Activated CD8-positive, alpha-beta memory T cell treated with anti-CD3 and anti-CD28 coated beads, Interleukin-2, amount 50 U/mL, for 48 hours (primary cell): Measurements from ENCODE around the gene SLC50A1.
"Not testable (repeated sequence)": the region's sequence is repeated elsewhere in the genome, so short reads cannot be mapped to it uniquely, and the experiment has no call there.

ENCODE experiments used
- DNase-seq: peaks from one replicate; pipeline ENCODE4 v3.0.0-alpha.2; 2020

Gene SLC50A1

GRCh38 chr1:155117610-155118009 is 18.0 kb upstream of the SLC50A1 start:
- no peak for DNase-seq

- DNase-seq, result not testable (repeated sequence)
These were observed 17.6 kb upstream of the SLC50A1 start for GRCh38 chr1:155118090-155118489.

- no peak for DNase-seq
These were observed 15.4 kb upstream of the SLC50A1 start for GRCh38 chr1:155120253-155120652.

GRCh38 chr1:155121249-155121648 is 14.4 kb upstream of the SLC50A1 start:
- no peak for DNase-seq

- no peak for DNase-seq
These were observed 13.3 kb upstream of the SLC50A1 start for GRCh38 chr1:155122308-155122707.

GRCh38 chr1:155123801-155124200 is 11.9 kb upstream of the SLC50A1 start:
- DNase-seq, result no peak

GRCh38 chr1:155124503-155125463 is 10.9 kb upstream of the SLC50A1 start:
- no peak for DNase-seq

- no peak for DNase-seq
These were observed 10.1 kb upstream of the SLC50A1 start for GRCh38 chr1:155125511-155125945.

GRCh38 chr1:155125946-155126555 is 9.6 kb upstream of the SLC50A1 start:
- no peak for DNase-seq

GRCh38 chr1:155126556-155127104 is 9.0 kb upstream of the SLC50A1 start:
- peak; percentile 62 for DNase-seq

GRCh38 chr1:155127105-155127966 is 8.3 kb upstream of the SLC50A1 start, which contains the start of gene EFNA1:
TSS of gene EFNA1 (plus strand) at chr1:155127876. CDS start at chr1:155127978, 102 bp downstream.
- peak; percentile 77 for DNase-seq

- DNase-seq, result no peak
These were observed 7.5 kb upstream of the SLC50A1 start for GRCh38 chr1:155127967-155128754.

GRCh38 chr1:155128755-155129473 is 6.7 kb upstream of the SLC50A1 start:
- DNase-seq, result no peak

- no peak for DNase-seq
These were observed 5.2 kb upstream of the SLC50A1 start for GRCh38 chr1:155130272-155131006.

GRCh38 chr1:155131285-155131684 is 4.4 kb upstream of the SLC50A1 start:
- no peak for DNase-seq

GRCh38 chr1:155131856-155132255 is 3.8 kb upstream of the SLC50A1 start:
- no peak for DNase-seq

- DNase-seq, result no peak
These were observed 1.8 kb upstream of the SLC50A1 start for GRCh38 chr1:155133799-155134281.

- no peak for DNase-seq
These were observed 1.3 kb upstream of the SLC50A1 start for GRCh38 chr1:155134322-155134721.

GRCh38 chr1:155134880-155135414 is 705 bp upstream of the SLC50A1 start:
- peak; percentile 81 for DNase-seq

- DNase-seq, result peak; percentile 60
These were observed 1.1 kb downstream of the SLC50A1 start for GRCh38 chr1:155136748-155137147.
